ENCODE measurements around the gene STXBP6. TPM values are rescaled to one million over a fixed set of nuclear protein-coding genes. Genes with fewer than 3 reads are reported as not detected.

Gene STXBP6
- total RNA-seq, 1 donor from 2014 or later, result 11.0 TPM

DNA sequence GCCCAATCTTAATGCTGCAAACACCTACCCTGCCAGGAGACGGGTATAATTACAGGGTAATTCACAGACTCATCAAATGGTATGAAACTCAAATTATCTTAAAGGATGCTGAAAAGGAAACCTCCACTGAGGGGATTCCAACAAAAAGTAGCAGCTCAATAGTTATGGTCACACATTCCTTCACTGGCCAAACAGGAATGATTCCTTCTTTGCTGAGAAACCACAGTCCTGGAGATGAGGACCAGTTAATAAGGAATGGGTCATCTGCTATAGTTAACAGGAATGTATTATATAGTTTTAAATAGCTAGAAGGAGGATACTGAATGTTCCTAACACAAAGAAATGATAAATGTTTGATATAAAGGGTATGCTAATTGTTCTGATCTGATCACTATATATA is 136.9 kb downstream of the STXBP6 start:
- Histone ChIP-seq H4K20me1 (ENCODE audit: low read depth) (no peaks in the 10 kb centered on the region), H3K4me3 (no peak overlapping the region), H3K27me3 (no peaks in the 10 kb centered on the region), H3K27ac (no peak overlapping the region), H3F3A (ENCODE audit: low read depth) (no peaks in the 10 kb centered on the region), H3K79me2 (ENCODE audit: low read depth) (no peaks in the 10 kb centered on the region), H3K36me3 (no peaks in the 10 kb centered on the region), H3K9ac (no peak overlapping the region), H3K4me1 (no peaks in the 10 kb centered on the region), H3K4me2 (no peak overlapping the region), H2AFZ (replicated peaks) (no peak overlapping the region), H3K9me3 (ENCODE audit: low read depth) (no peaks in the 10 kb centered on the region)
- Mint-ChIP-seq H3K27ac (no peak overlapping the region), H3K27me3 (ENCODE audit: insufficient read depth, low read depth) (no peaks in the 10 kb centered on the region), H3K4me1 (no peaks in the 10 kb centered on the region), H3K4me3 (no peak overlapping the region), H3K36me3 (no peaks in the 10 kb centered on the region), H3K9me3 (no peaks in the 10 kb centered on the region)
- DNase-seq (ENCODE audit: low spot score), result no peak
- TF ChIP-seq EZH2phosphoT487 (IDR thresholded peaks at IDR 0.05), result no peak
- no peak for TF ChIP-seq EZH2 (IDR thresholded peaks at IDR 0.05)
- TF ChIP-seq, protein P1, sequence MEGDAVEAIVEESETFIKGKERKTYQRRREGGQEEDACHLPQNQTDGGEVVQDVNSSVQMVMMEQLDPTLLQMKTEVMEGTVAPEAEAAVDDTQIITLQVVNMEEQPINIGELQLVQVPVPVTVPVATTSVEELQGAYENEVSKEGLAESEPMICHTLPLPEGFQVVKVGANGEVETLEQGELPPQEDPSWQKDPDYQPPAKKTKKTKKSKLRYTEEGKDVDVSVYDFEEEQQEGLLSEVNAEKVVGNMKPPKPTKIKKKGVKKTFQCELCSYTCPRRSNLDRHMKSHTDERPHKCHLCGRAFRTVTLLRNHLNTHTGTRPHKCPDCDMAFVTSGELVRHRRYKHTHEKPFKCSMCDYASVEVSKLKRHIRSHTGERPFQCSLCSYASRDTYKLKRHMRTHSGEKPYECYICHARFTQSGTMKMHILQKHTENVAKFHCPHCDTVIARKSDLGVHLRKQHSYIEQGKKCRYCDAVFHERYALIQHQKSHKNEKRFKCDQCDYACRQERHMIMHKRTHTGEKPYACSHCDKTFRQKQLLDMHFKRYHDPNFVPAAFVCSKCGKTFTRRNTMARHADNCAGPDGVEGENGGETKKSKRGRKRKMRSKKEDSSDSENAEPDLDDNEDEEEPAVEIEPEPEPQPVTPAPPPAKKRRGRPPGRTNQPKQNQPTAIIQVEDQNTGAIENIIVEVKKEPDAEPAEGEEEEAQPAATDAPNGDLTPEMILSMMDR (IDR thresholded peaks at IDR 0.05), result no peak

DNA sequence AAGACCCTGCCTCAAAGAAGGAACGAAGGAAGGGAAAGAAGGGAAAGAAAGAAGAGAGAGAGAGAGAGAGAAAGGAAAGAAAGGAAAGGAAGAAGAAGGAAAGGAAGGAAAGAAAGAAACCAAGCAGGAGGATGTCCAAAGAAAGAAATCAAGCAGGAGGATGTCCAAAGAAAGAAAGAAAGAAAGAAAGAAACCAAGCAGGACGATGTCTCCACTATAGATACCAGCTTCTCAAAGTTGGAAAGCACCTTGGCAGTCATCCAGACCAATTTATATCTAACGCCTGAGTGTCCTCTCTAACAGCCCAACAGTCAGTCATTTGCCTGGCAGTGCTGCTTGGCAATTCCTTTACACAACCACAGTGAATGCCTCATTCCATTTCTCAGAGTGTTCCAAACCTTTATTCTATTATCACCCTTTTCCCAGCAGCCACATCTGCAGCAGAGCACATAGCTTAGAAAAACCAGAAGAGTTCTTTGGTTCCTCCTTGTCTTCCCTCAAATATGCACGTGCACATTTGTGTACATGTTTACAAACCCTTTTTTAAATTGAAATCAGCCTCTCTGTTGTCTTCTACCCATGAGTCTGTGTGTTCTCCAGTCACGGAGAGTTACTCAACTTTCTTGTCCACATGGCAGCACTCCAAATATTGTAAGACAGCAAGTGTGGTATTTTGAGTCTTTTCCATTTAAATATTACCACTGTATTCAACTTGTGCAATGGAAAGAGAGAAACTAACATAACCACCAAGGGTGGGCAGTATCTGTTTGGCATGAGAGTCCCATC is 138.4 kb downstream of the STXBP6 start:
- H2AFZ ChIP-seq (replicated peaks), result no peak overlapping the region
- H3K27me3 ChIP-seq, result no peaks in the 10 kb centered on the region
- H3K4me1 ChIP-seq, result no peaks in the 10 kb centered on the region
- no peaks in the 10 kb centered on the region for H3K36me3 ChIP-seq
- Mint-ChIP-seq H3K4me3 (no peak overlapping the region), H3K27ac (no peak overlapping the region), H3K36me3 (no peaks in the 10 kb centered on the region), H3K9me3 (no peaks in the 10 kb centered on the region), H3K4me1 (no peaks in the 10 kb centered on the region), H3K27me3 (ENCODE audit: insufficient read depth, low read depth) (no peaks in the 10 kb centered on the region)
- no peak for DNase-seq (ENCODE audit: low spot score)
- no peaks in the 10 kb centered on the region for H4K20me1 ChIP-seq (ENCODE audit: low read depth)
- no peak overlapping the region for H3K27ac ChIP-seq
- no peak for TF ChIP-seq EZH2phosphoT487 (IDR thresholded peaks at IDR 0.05)
- no peak for TF ChIP-seq EZH2 (IDR thresholded peaks at IDR 0.05)
- TF ChIP-seq, protein P1 (IDR thresholded peaks at IDR 0.05), result no peak
- H3K4me3 ChIP-seq, result no peak overlapping the region
- H3K9me3 ChIP-seq (ENCODE audit: low read depth), result no peaks in the 10 kb centered on the region
- H3K4me2 ChIP-seq, result no peak overlapping the region
- no peaks in the 10 kb centered on the region for H3F3A ChIP-seq (ENCODE audit: low read depth)
- no peaks in the 10 kb centered on the region for H3K79me2 ChIP-seq (ENCODE audit: low read depth)
- no peak overlapping the region for H3K9ac ChIP-seq

DNA sequence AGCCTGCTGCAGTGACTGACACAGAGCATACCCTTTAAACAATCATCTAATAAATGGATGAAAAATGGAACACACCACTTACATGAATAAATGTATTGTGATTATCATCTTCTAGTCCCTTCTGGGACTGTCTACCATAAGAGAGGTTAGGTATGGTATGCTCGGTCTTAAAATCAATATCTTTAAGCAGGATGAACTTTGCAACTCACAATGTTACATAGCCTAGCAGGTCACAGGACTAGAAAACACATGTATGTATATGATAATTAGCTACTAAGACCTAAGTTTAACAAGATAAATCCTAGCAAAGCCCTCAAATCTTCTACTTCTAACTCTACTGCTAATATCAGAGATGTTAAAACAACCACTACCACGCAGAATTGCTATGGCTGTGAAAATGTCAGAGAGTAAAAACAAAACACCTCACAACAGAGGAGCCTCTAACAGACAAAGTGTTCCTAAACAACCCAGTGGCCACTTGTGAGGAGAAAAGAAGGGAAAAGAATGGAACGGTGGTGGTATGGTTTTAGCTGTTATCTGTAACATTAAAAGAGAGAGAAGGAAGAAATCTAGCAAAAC is 139.4 kb downstream of the STXBP6 start:
- Histone ChIP-seq H3K4me1 (no peaks in the 10 kb centered on the region), H2AFZ (replicated peaks) (no peak overlapping the region), H3K9me3 (ENCODE audit: low read depth) (no peaks in the 10 kb centered on the region), H3K4me2 (no peak overlapping the region), H3K9ac (no peak overlapping the region), H3K36me3 (no peaks in the 10 kb centered on the region), H3K4me3 (no peak overlapping the region), H3K27ac (no peak overlapping the region), H3K79me2 (ENCODE audit: low read depth) (no peaks in the 10 kb centered on the region), H3F3A (ENCODE audit: low read depth) (no peaks in the 10 kb centered on the region), H4K20me1 (ENCODE audit: low read depth) (no peaks in the 10 kb centered on the region), H3K27me3 (no peaks in the 10 kb centered on the region)
- Mint-ChIP-seq H3K4me1 (no peaks in the 10 kb centered on the region), H3K27ac (no peak overlapping the region), H3K27me3 (ENCODE audit: insufficient read depth, low read depth) (no peaks in the 10 kb centered on the region), H3K9me3 (no peaks in the 10 kb centered on the region), H3K4me3 (no peak overlapping the region), H3K36me3 (no peaks in the 10 kb centered on the region)
- TF ChIP-seq EZH2phosphoT487 (IDR thresholded peaks at IDR 0.05) (no peak), EZH2 (IDR thresholded peaks at IDR 0.05) (no peak)
- TF ChIP-seq, protein P1 (IDR thresholded peaks at IDR 0.05), result no peak
- DNase-seq (ENCODE audit: low spot score), result no peak

Data from neural progenitor cell (in vitro differentiated cells).